ENCODE measurements around the gene CEP131. TPM values are rescaled to one million over a fixed set of nuclear protein-coding genes. Genes with fewer than 3 reads are reported as not detected.

CEP131 gene
- total and polyA plus RNA-seq, 7 experiments from 2014 or later, result 2.7 to 13.0 (median 9.7) TPM

GRCh38 chr17:81184555-81184954, 38.2 kb downstream of the CEP131 start:
- CTCF ChIA-PET, result no interaction called here
- no peaks in the 10 kb centered on the region for H3K9me3 Mint-ChIP-seq
- H3K4me3 Mint-ChIP-seq, result no peak overlapping the region
- no peak for DNase-seq
- peaks cover 0 to 7% (median 0%) of the 10 kb centered on the region in 5 donors for H3K27me3 Mint-ChIP-seq
- no peaks in the 10 kb centered on the region for H3K4me1 ChIP-seq (ENCODE audit: control insufficient read depth in 2 of 2, insufficient read depth in 2 of 2, low read length in 2 of 2)
- H3K36me3 Mint-ChIP-seq, result no peaks in the 10 kb centered on the region
- H3K27ac ChIP-seq (ENCODE audit: low read depth, low read length), result no peak overlapping the region
- H3K36me3 ChIP-seq (ENCODE audit: control insufficient read depth in 2 of 3, insufficient read depth in 3 of 3, low read length in 3 of 3), result no peaks in the 10 kb centered on the region
- no peak overlapping the region for H3K27ac Mint-ChIP-seq
- no peaks in the 10 kb centered on the region for H3K4me1 Mint-ChIP-seq
- POLR2A ChIA-PET, result no interaction called here
- no peaks in the 10 kb centered on the region for H3K9me3 ChIP-seq (ENCODE audit: control insufficient read depth in 2 of 3, low read length in 3 of 3)
- H3K4me3 ChIP-seq (ENCODE audit: low read length), result no peak overlapping the region
- no peak for ATAC-seq
- H3K27me3 ChIP-seq (ENCODE audit: control insufficient read depth in 2 of 2, insufficient read depth in 2 of 2, low read length in 2 of 2), result no peaks in the 10 kb centered on the region
- intact Hi-C loops (cut with micrococcal nuclease), result no loop called here

DNA sequence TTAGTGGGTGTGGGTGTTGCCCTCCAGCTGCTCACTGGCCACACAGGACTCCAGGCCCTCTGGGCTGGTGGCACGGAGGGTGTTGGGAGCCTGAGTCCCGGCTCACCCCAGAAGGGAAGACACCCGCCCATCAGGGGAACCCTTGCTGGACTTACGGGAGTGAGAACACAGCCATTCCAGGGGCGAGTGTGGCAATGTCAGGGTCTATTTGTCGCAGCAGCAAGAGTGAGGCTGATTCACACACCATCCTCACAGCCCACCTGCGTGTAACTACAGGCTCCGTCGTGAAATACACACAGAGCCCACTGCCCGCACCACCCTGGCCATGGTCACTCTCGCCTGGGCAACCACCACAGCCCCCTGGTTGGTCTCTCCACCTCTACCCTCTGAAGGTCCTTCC, 39.0 kb downstream of the CEP131 start:
- no peak overlapping the region for H3K4me3 Mint-ChIP-seq
- H3K36me3 ChIP-seq (ENCODE audit: control insufficient read depth in 2 of 3, insufficient read depth in 3 of 3, low read length in 3 of 3), result no peaks in the 10 kb centered on the region
- no peak overlapping the region for H3K27ac ChIP-seq (ENCODE audit: low read depth, low read length)
- intact Hi-C loops (cut with micrococcal nuclease), result no loop called here
- ChIA-PET POLR2A (no interaction called here), CTCF (no interaction called here)
- no peaks in the 10 kb centered on the region for H3K4me1 ChIP-seq (ENCODE audit: control insufficient read depth in 2 of 2, insufficient read depth in 2 of 2, low read length in 2 of 2)
- no peak overlapping the region for H3K27ac Mint-ChIP-seq
- DNase-seq (no peak), ATAC-seq (no peak)
- no peak overlapping the region for H3K4me3 ChIP-seq (ENCODE audit: low read length)
- peaks cover 0 to 7% (median 0%) of the 10 kb centered on the region in 5 donors for H3K27me3 Mint-ChIP-seq
- H3K36me3 Mint-ChIP-seq, result no peaks in the 10 kb centered on the region
- no peaks in the 10 kb centered on the region for H3K9me3 ChIP-seq (ENCODE audit: control insufficient read depth in 2 of 3, low read length in 3 of 3)
- no peaks in the 10 kb centered on the region for H3K4me1 Mint-ChIP-seq
- H3K9me3 Mint-ChIP-seq, result no peaks in the 10 kb centered on the region
- no peaks in the 10 kb centered on the region for H3K27me3 ChIP-seq (ENCODE audit: control insufficient read depth in 2 of 2, insufficient read depth in 2 of 2, low read length in 2 of 2)

DNA sequence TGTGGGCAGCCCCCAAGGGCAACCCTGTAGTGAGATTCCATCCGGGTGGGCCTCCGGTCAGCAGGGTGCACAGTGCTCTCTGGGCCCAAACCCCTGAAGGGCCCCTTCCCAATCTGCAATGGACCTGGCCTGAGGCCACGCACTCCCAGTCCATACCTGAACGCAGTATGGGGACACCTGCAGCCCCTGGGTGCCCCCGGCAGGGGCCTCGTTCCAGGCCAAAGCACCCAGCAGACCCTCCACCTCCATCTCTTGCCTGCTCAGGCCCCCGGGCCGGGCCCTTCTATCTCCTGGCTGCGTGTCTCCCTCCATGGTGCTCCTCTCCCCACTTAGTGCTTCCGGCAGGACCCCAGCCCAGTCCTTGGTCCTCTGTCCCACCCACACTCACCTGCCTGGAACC, 39.4 kb downstream of the CEP131 start:
- Histone ChIP-seq H3K27me3 (ENCODE audit: control insufficient read depth in 2 of 2, insufficient read depth in 2 of 2, low read length in 2 of 2) (no peaks in the 10 kb centered on the region), H3K9me3 (ENCODE audit: control insufficient read depth in 2 of 3, low read length in 3 of 3) (no peaks in the 10 kb centered on the region), H3K36me3 (ENCODE audit: control insufficient read depth in 2 of 3, insufficient read depth in 3 of 3, low read length in 3 of 3) (no peaks in the 10 kb centered on the region), H3K4me1 (ENCODE audit: control insufficient read depth in 2 of 2, insufficient read depth in 2 of 2, low read length in 2 of 2) (no peaks in the 10 kb centered on the region), H3K27ac (ENCODE audit: low read depth, low read length) (no peak overlapping the region), H3K4me3 (ENCODE audit: low read length) (no peak overlapping the region)
- H3K4me3 Mint-ChIP-seq, result no peak overlapping the region
- CTCF ChIA-PET, result no interaction called here
- H3K27ac Mint-ChIP-seq, result no peak overlapping the region
- no peaks in the 10 kb centered on the region for H3K36me3 Mint-ChIP-seq
- no peaks in the 10 kb centered on the region for H3K9me3 Mint-ChIP-seq
- intact Hi-C loops (cut with micrococcal nuclease), result no loop called here
- DNase-seq (no peak), ATAC-seq (no peak)
- H3K4me1 Mint-ChIP-seq, result no peaks in the 10 kb centered on the region
- POLR2A ChIA-PET, result no interaction called here
- H3K27me3 Mint-ChIP-seq, result peaks cover 0 to 7% (median 0%) of the 10 kb centered on the region in 5 donors

DNA sequence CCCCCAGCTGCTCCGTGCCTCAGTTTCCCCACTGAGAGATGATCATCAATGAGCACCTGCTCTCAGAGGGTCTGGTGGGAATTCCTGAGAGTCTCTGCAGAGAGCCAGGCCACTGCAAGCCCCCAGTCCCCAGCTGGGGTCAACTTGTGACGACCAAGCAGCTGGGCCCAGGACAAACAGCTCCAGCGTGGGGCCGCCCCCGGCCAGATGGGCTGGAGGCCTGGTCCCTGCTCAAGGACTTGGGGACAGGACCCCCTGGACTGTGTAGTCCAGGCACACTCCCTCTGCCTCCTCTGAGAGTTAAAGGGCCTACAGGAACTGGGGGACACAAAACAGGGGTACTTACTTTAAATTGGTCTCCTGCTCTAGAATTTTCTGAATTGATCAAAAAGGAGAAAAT, 40.2 kb downstream of the CEP131 start:
- no peaks in the 10 kb centered on the region for H3K27me3 ChIP-seq (ENCODE audit: control insufficient read depth in 2 of 2, insufficient read depth in 2 of 2, low read length in 2 of 2)
- Mint-ChIP-seq H3K27ac (no peak overlapping the region), H3K27me3 (peaks cover 0 to 7% (median 0%) of the 10 kb centered on the region in 5 donors), H3K9me3 (no peaks in the 10 kb centered on the region), H3K4me1 (no peaks in the 10 kb centered on the region), H3K36me3 (no peaks in the 10 kb centered on the region), H3K4me3 (no peak overlapping the region)
- H3K9me3 ChIP-seq (ENCODE audit: control insufficient read depth in 2 of 3, low read length in 3 of 3), result no peaks in the 10 kb centered on the region
- H3K36me3 ChIP-seq (ENCODE audit: control insufficient read depth in 2 of 3, insufficient read depth in 3 of 3, low read length in 3 of 3), result no peaks in the 10 kb centered on the region
- H3K4me1 ChIP-seq (ENCODE audit: control insufficient read depth in 2 of 2, insufficient read depth in 2 of 2, low read length in 2 of 2), result no peaks in the 10 kb centered on the region
- H3K27ac ChIP-seq (ENCODE audit: low read depth, low read length), result no peak overlapping the region
- CTCF ChIA-PET, result no interaction called here
- no peak overlapping the region for H3K4me3 ChIP-seq (ENCODE audit: low read length)
- intact Hi-C loops (cut with micrococcal nuclease), result no loop called here
- ATAC-seq, result no peak
- no peak for DNase-seq
- POLR2A ChIA-PET, result no interaction called here

GRCh38 chr17:81181811-81182185, 41.0 kb downstream of the CEP131 start:
- peaks cover 0 to 7% (median 0%) of the 10 kb centered on the region in 5 donors for H3K27me3 Mint-ChIP-seq
- CTCF ChIA-PET, result no interaction called here

GRCh38 chr17:81180836-81181810, 41.6 kb downstream of the CEP131 start:
- DNase-seq, result no peak
- no peaks in the 10 kb centered on the region for H3K36me3 ChIP-seq (ENCODE audit: control insufficient read depth in 2 of 3, insufficient read depth in 3 of 3, low read length in 3 of 3)
- no peak overlapping the region for H3K27ac ChIP-seq (ENCODE audit: low read depth, low read length)
- Mint-ChIP-seq H3K4me1 (no peaks in the 10 kb centered on the region), H3K9me3 (no peaks in the 10 kb centered on the region), H3K27ac (no peak overlapping the region), H3K4me3 (no peak overlapping the region), H3K27me3 (peaks cover 0 to 7% (median 0%) of the 10 kb centered on the region in 5 donors), H3K36me3 (no peaks in the 10 kb centered on the region)
- H3K4me1 ChIP-seq (ENCODE audit: control insufficient read depth in 2 of 2, insufficient read depth in 2 of 2, low read length in 2 of 2), result no peaks in the 10 kb centered on the region
- ChIA-PET POLR2A (no interaction called here), CTCF (no interaction called here)
- no peak for ATAC-seq
- H3K27me3 ChIP-seq (ENCODE audit: control insufficient read depth in 2 of 2, insufficient read depth in 2 of 2, low read length in 2 of 2), result no peaks in the 10 kb centered on the region
- H3K4me3 ChIP-seq (ENCODE audit: low read length), result no peak overlapping the region
- intact Hi-C loops (cut with micrococcal nuclease), result no loop called here
- no peaks in the 10 kb centered on the region for H3K9me3 ChIP-seq (ENCODE audit: control insufficient read depth in 2 of 3, low read length in 3 of 3)

More at GRCh38 chr17:81181811-81182185, 41.0 kb downstream of the CEP131 start:
- intact Hi-C loops (cut with micrococcal nuclease), result no loop called here
- no peaks in the 10 kb centered on the region for H3K27me3 ChIP-seq (ENCODE audit: control insufficient read depth in 2 of 2, insufficient read depth in 2 of 2, low read length in 2 of 2)
- no peak overlapping the region for H3K4me3 Mint-ChIP-seq
- no peaks in the 10 kb centered on the region for H3K36me3 Mint-ChIP-seq
- H3K9me3 ChIP-seq (ENCODE audit: control insufficient read depth in 2 of 3, low read length in 3 of 3), result no peaks in the 10 kb centered on the region
- no peak overlapping the region for H3K4me3 ChIP-seq (ENCODE audit: low read length)
- H3K9me3 Mint-ChIP-seq, result no peaks in the 10 kb centered on the region
- no peaks in the 10 kb centered on the region for H3K4me1 ChIP-seq (ENCODE audit: control insufficient read depth in 2 of 2, insufficient read depth in 2 of 2, low read length in 2 of 2)
- no peaks in the 10 kb centered on the region for H3K4me1 Mint-ChIP-seq
- H3K36me3 ChIP-seq (ENCODE audit: control insufficient read depth in 2 of 3, insufficient read depth in 3 of 3, low read length in 3 of 3), result no peaks in the 10 kb centered on the region
- POLR2A ChIA-PET, result no interaction called here
- H3K27ac ChIP-seq (ENCODE audit: low read depth, low read length), result no peak overlapping the region
- DNase-seq (no peak), ATAC-seq (no peak)
- no peak overlapping the region for H3K27ac Mint-ChIP-seq

- POLR2A ChIA-PET, result no interaction called here
- Mint-ChIP-seq H3K9me3 (peaks cover 0 to 5% (median 0%) of the 10 kb centered on the region in 11 donors), H3K4me3 (no peak overlapping the region), H3K27ac (no peak overlapping the region), H3K4me1 (no peaks in the 10 kb centered on the region), H3K27me3 (peaks cover 0 to 7% (median 0%) of the 10 kb centered on the region in 5 donors), H3K36me3 (no peaks in the 10 kb centered on the region)
- H3K9me3 ChIP-seq (ENCODE audit: control insufficient read depth in 2 of 3, low read length in 3 of 3), result no peaks in the 10 kb centered on the region
- H3K27me3 ChIP-seq (ENCODE audit: control insufficient read depth in 2 of 2, insufficient read depth in 2 of 2, low read length in 2 of 2), result no peaks in the 10 kb centered on the region
- H3K4me3 ChIP-seq (ENCODE audit: low read length), result no peak overlapping the region
- H3K4me1 ChIP-seq (ENCODE audit: control insufficient read depth in 2 of 2, insufficient read depth in 2 of 2, low read length in 2 of 2), result no peaks in the 10 kb centered on the region
- CTCF ChIA-PET, result no interaction called here
- intact Hi-C loops (cut with micrococcal nuclease), result no loop called here
- ATAC-seq (no peak), DNase-seq (no peak)
- H3K36me3 ChIP-seq (ENCODE audit: control insufficient read depth in 2 of 3, insufficient read depth in 3 of 3, low read length in 3 of 3), result no peaks in the 10 kb centered on the region
- no peak overlapping the region for H3K27ac ChIP-seq (ENCODE audit: low read depth, low read length)
Measured at GRCh38 chr17:81179861-81180260, 42.9 kb downstream of the CEP131 start.
